ENCODE data around the gene MAP4K4. TPM values are rescaled to one million over a fixed set of nuclear protein-coding genes. Genes with fewer than 3 reads are reported as not detected.

MAP4K4 gene
- total RNA-seq, 2 donors from 2014 or later, result 26.8 to 30.7 TPM

DNA sequence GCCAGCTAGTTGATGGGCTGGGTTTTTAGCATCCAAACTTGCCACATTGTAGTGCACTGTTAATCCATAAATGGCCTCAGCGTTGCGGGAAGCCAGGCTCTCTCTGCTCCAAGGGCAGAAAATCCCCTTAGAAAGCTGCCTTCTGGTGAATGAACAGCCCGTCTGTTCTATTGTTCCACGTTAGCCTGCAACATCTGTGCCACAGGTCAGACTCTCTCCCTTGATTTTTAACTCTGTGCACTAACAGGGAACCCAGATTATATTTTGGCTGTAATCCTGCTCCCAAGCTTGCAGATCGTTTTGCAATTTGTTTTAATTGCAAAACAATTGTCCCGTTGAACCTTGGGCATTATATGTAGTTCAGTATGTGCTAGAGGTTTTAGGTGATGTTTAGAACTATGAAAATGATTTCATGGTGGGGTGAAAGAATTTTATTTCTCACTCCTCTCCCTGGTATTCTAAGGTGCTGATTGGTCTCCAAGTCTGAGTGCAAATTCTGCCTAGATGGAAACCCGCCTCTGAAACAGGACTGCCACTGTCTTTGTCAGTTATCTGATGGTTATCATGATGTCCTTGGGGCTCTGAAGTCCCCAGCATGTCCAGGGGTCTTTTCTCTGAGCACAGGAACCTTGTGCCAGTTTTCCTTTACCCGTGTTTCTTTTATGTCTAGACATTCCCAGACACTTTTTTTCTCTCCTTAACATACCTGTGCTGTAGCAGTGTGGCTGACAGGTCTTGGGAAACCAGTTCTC lies 106.6 kb downstream of the MAP4K4 start:
- H3K27ac ChIP-seq, result no peak overlapping the region
- H3K9ac ChIP-seq (ENCODE audit: low read depth in 2 of 2, low read length in 2 of 2), result no peak overlapping the region
- H3K4me3 ChIP-seq, result no peak overlapping the region
- no peaks in the 10 kb centered on the region for H3K36me3 ChIP-seq
- TF ChIP-seq, protein P1, sequence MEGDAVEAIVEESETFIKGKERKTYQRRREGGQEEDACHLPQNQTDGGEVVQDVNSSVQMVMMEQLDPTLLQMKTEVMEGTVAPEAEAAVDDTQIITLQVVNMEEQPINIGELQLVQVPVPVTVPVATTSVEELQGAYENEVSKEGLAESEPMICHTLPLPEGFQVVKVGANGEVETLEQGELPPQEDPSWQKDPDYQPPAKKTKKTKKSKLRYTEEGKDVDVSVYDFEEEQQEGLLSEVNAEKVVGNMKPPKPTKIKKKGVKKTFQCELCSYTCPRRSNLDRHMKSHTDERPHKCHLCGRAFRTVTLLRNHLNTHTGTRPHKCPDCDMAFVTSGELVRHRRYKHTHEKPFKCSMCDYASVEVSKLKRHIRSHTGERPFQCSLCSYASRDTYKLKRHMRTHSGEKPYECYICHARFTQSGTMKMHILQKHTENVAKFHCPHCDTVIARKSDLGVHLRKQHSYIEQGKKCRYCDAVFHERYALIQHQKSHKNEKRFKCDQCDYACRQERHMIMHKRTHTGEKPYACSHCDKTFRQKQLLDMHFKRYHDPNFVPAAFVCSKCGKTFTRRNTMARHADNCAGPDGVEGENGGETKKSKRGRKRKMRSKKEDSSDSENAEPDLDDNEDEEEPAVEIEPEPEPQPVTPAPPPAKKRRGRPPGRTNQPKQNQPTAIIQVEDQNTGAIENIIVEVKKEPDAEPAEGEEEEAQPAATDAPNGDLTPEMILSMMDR (IDR thresholded peaks at IDR 0.05), result no peak
- H3K27me3 ChIP-seq, result no peaks in the 10 kb centered on the region
- H3K4me1 ChIP-seq, result no peaks in the 10 kb centered on the region
- no peaks in the 10 kb centered on the region for H3K9me3 ChIP-seq
- no peak for DNase-seq
- intact Hi-C loops (cut with DNase I), result no loop called here

DNA sequence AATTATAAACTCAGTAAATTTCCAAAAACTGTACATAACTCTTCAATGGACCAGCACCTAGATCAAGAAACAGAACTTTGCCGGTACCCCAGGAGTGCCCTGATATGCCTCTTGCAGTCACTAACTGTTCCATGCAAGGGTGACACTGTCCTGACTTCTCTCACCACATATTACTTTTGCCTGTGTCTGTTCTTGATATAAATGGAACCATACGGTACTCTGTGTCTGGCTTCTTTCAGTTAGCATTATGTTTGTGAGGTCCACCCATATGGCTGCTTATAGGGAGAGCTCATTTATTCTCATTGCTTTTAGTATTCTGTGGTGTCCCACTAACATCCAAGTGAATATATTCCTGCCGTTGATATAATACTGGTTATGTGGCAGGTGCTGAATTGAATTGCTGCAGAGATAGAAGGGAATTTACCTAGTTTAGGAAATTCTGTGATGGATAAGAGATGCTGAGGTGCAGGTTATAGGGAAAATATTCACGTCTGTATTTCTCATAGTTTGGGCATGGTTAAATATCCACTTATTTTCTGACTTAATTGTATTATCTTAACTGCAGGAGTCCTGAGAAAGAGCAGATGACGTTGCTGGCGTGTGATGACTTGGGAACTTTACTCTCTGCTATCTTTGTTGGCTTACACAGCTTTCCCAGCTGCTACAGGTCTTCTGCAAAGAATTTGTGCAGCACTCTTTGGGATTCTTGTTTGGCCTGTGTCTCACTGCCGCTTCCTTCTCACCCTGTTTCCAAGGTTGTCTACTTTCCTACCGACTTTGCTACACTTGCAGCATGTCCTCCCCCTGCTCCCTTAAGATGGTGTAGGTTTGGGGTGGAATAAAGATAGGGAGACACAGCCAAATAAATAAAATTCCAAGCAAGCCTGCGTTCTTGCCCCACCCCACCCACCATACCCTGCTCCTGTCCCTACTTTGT lies 107.9 kb downstream of the MAP4K4 start:
- Histone ChIP-seq H3K4me1 (no peaks in the 10 kb centered on the region), H3K36me3 (no peaks in the 10 kb centered on the region), H3K9me3 (no peaks in the 10 kb centered on the region), H3K27ac (no peak overlapping the region), H3K9ac (ENCODE audit: low read depth in 2 of 2, low read length in 2 of 2) (no peak overlapping the region), H3K4me3 (no peak overlapping the region), H3K27me3 (no peaks in the 10 kb centered on the region)
- intact Hi-C loops (cut with DNase I), result no loop called here
- no peak for DNase-seq
- TF ChIP-seq, protein P1 (IDR thresholded peaks at IDR 0.05), result no peak

DNA sequence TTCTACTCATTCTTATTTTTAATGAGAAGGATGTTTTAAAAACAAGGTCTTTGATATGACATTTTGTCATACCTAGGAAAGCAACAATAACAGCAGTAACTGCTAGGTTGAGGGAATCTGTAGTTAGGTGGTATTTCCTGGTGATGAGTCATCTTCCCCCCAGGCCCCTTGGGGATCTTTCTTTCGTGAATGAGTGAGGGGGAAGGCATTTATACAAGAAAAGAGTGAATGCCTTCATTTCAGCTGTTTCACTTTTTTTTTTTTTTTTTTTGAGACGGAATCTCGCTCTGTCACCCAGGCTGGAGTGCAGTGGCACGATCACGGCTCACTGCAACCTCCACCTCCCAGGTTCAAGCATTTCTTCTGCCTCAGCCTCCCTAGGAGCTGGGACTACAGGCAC lies 108.6 kb downstream of the MAP4K4 start:
- Histone ChIP-seq H3K9me3 (no peaks in the 10 kb centered on the region), H3K4me3 (no peak overlapping the region), H3K27me3 (no peaks in the 10 kb centered on the region), H3K9ac (ENCODE audit: low read depth in 2 of 2, low read length in 2 of 2) (no peak overlapping the region), H3K27ac (no peak overlapping the region), H3K4me1 (no peaks in the 10 kb centered on the region), H3K36me3 (no peaks in the 10 kb centered on the region)
- intact Hi-C loops (cut with DNase I), result no loop called here
- TF ChIP-seq, protein P1 (IDR thresholded peaks at IDR 0.05), result no peak
- no peak for DNase-seq

DNA sequence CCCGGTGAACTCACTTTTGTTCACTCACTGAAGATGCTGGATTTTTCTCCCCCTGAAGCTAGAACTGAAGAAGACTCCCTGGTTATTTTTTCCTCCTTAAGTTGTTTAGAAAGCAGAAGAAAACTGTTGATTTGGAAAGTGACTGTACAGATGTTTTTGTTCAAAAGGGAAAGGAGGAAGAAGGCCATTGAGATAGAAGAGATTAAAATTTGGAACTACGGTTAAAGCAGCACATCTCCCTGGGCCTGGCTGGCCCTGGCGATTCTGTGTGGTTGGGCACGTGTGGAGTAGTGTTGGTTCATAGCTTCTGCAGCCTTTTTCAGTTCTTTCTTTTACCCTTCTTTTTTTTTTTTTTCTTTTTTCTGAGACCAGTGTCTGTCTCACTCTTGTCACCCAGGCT lies 109.2 kb downstream of the MAP4K4 start:
- TF ChIP-seq, protein P1 (IDR thresholded peaks at IDR 0.05), result no peak
- H3K9ac ChIP-seq (ENCODE audit: low read depth in 2 of 2, low read length in 2 of 2), result no peak overlapping the region
- no peak overlapping the region for H3K27ac ChIP-seq
- no peaks in the 10 kb centered on the region for H3K36me3 ChIP-seq
- H3K9me3 ChIP-seq, result no peaks in the 10 kb centered on the region
- intact Hi-C loops (cut with DNase I), result no loop called here
- no peak overlapping the region for H3K4me3 ChIP-seq
- H3K27me3 ChIP-seq, result no peaks in the 10 kb centered on the region
- no peak for DNase-seq
- no peaks in the 10 kb centered on the region for H3K4me1 ChIP-seq

DNA sequence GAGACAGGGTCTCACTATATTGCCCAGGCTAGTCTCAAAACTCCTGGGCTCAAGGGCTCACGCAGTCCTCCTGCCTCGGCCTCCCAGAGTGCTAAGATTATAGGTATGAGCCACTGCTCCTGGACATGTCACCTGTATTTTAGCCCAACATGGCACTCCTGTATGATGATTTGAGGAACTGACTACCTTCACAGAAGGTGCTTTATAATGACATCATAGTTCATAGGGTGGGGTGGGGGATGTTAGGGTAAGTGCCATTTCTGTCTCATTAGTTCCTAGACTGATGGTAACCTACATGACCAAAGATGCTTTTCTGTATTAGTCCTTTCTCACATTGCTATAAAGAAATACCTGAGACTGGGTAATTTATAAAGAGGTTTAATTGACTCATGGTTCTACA lies 109.7 kb downstream of the MAP4K4 start:
- Histone ChIP-seq H3K4me1 (no peaks in the 10 kb centered on the region), H3K27me3 (no peaks in the 10 kb centered on the region), H3K9me3 (no peaks in the 10 kb centered on the region), H3K4me3 (no peak overlapping the region), H3K36me3 (no peaks in the 10 kb centered on the region), H3K9ac (ENCODE audit: low read depth in 2 of 2, low read length in 2 of 2) (no peak overlapping the region), H3K27ac (no peak overlapping the region)
- TF ChIP-seq, protein P1 (IDR thresholded peaks at IDR 0.05), result no peak
- intact Hi-C loops (cut with DNase I), result no loop called here
- no peak for DNase-seq
